Testis (tissue), 2 donors: ENCODE measurements around the gene TBC1D17.

Experiments
- CTCF ChIP-seq, 3 experiments: fragments of 450-650 bp in 2 of 3; fragments of 200-600 bp in 1 of 3; sonication (generic) in 1 of 3; IDR thresholded peaks; one replicate each; pipeline ENCODE4 v1.5.1; 2016 to 2019; ENCODE audit warnings: antibody characterized with exemption in 3 of 3, mild to moderate bottlenecking in 2 of 3, moderate library complexity in 1 of 3
- POLR2A ChIP-seq: fragments of 450-650 bp; IDR thresholded peaks from one replicate; pipeline ENCODE4 v1.6.1; 2017; ENCODE audit warnings: antibody characterized with exemption, mild to moderate bottlenecking, moderate library complexity

DNA sequence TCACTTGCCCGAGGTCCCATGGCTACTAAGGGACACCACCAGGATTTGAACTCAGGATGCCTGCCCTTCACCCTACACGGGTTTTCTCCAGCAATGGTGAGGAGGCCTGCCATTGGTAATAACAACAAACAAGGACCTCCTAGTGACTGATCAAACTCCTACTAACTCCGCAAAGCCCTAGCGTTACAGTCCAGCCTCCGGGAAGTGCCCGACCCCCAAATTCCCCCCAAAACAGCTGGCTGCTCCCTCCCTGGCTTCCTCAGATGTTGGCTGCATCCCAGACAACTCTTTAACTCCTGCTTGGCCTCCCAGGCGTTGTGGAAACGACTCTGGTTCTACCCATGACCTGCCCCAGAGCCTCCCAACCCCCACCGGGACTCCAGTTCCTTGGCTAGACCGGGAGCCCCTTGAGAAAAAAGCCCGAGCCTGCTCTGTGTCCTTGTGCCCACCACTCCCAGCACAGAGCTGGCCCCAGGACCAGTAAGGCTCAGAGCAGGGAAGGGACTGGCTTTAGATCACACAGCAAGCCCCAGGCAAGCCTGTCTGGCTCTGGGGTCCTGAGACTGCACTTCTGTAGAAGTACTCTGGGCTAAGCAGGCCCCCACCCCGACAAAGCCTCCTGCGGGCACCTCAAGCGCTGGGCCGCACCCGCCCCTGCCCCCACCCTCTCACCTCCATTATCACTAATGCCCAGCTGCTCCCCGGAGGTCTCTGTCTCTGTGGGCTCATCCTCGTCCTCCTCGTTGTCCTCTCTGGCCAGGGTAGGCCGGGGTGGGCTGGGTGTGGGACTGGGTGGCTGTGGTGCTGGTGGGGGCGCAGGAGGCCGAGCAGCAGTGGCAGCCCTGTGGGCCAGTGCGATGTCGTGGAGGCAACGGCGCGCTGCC is 5.0 kb upstream of the TBC1D17 start:
- TF ChIP-seq CTCF (IDR thresholded peaks at IDR 0.05) (no peak), POLR2A (no peak)
